GM19372 (cell line): Measurements from ENCODE around the gene MINDY1.

Source experiments
- ATAC-seq: cut with Tn5 transposase; IDR thresholded peaks from one replicate; pipeline ENCODE4 v1.9.1; 2021; ENCODE audit warnings: mild to moderate bottlenecking, low read depth, moderate library complexity; ENCODE audit not compliant: unreplicated experiment

Gene MINDY1

GRCh38 chr1:150994248-150994647, 12.5 kb downstream of the MINDY1 start:
- ATAC-seq = no peak

- no peak for ATAC-seq
Measured at GRCh38 chr1:150992626-150993025, 14.1 kb downstream of the MINDY1 start.

- no peak for ATAC-seq
Measured at GRCh38 chr1:150987924-150988323, 18.8 kb downstream of the MINDY1 start.

- ATAC-seq = no peak
Measured at GRCh38 chr1:150985179-150985825, 21.4 kb downstream of the MINDY1 start.

- ATAC-seq = no peak
Measured at GRCh38 chr1:150981805-150982712, 24.6 kb downstream of the MINDY1 start, which contains the start of gene ANXA9. Gene ANXA9, plus strand, starts transcription at chr1:150982292. Its CDS starts 814 bp downstream, at chr1:150983106.

GRCh38 chr1:150981177-150981804, 25.4 kb downstream of the MINDY1 start:
- no peak for ATAC-seq

GRCh38 chr1:150979092-150980056, 27.3 kb downstream of the MINDY1 start:
- peak; percentile 50 for ATAC-seq

GRCh38 chr1:150976879-150977694, 29.6 kb downstream of the MINDY1 start:
- ATAC-seq = no peak

- ATAC-seq = no peak
Measured at GRCh38 chr1:150976401-150976821, 30.3 kb downstream of the MINDY1 start.

GRCh38 chr1:150974580-150975478, 31.9 kb downstream of the MINDY1 start, which contains the start of gene CERS2:
Gene CERS2, minus strand, starts transcription at chr1:150974835. Its CDS starts 5,745 bp downstream, at chr1:150969090.
- peak; percentile 53 for ATAC-seq

GRCh38 chr1:150973836-150974579, 32.7 kb downstream of the MINDY1 start:
- peak; percentile 35 for ATAC-seq

- no peak for ATAC-seq
Measured at GRCh38 chr1:150973258-150973835, 33.4 kb downstream of the MINDY1 start.

- no peak for ATAC-seq
Measured at GRCh38 chr1:150972417-150972940, 34.2 kb downstream of the MINDY1 start.

- ATAC-seq = no peak
Measured at GRCh38 chr1:150971583-150972416, 34.9 kb downstream of the MINDY1 start.

- ATAC-seq = no peak
Measured at GRCh38 chr1:150970808-150971582, 35.7 kb downstream of the MINDY1 start.
